RPMI7951 (cell line): ENCODE measurements around the gene POU2F1. TPM values are rescaled to one million over a fixed set of nuclear protein-coding genes. Genes with fewer than 3 reads are reported as not detected.
"Not testable (repeated sequence)": the region's sequence is repeated elsewhere in the genome, so short reads cannot be mapped to it uniquely, and the experiment has no call there.

Experiments used
- DNase-seq: peaks from one replicate; pipeline ENCODE4 v3.0.0-alpha.2; 2012; ENCODE audit warnings: low read depth
- total RNA-seq: library from RNA; depleted of rRNA; stranded (reverse); fragments of >200 nt; shearing (Covaris generic); gene quantifications from 2 replicates; pipeline ENCODE4 v1.2.3, GENCODE V29; 2014

POU2F1 gene
- total RNA-seq, 1 experiment from 2014 or later = 8.4 TPM

DNA sequence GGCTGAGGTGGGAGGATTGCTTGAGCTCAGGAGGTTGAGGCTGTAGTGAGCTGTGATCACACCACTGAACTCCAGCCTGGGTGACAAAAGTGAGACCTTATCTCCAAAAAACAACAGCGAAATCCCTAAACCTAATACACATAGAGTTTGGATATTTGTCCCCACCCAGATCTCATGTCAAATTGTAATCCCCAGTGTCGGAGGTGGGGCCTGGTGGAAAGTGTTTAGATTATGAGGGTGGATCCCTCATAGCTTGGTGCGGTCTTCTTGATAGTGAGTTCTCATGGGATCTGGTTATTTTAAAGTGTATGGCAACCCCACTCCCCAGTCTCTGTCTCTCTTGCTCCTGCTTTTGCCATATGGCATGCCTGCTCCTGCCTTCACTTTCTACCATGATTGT, 94.0 kb downstream of the POU2F1 start:
- DNase-seq = no peak

DNA sequence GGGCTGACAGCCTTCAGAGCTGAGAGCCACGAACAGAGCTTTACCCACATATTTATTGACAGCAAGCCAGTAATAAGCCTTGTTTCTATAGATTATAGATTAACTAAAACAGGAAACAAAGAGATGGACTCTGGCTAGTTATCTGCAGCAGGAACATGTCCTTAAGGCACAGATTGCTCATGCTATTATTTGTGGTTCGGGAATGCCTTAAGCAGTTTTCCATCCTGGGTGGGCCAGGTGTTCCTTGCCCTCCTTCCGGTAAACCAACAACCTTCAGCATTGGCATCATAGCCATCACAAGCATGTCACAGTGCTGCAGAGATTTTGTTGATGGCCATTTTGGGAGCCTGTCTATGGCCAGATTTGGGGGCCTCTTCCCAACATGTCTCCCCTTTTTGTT, 96.8 kb downstream of the POU2F1 start:
- DNase-seq = no peak

DNA sequence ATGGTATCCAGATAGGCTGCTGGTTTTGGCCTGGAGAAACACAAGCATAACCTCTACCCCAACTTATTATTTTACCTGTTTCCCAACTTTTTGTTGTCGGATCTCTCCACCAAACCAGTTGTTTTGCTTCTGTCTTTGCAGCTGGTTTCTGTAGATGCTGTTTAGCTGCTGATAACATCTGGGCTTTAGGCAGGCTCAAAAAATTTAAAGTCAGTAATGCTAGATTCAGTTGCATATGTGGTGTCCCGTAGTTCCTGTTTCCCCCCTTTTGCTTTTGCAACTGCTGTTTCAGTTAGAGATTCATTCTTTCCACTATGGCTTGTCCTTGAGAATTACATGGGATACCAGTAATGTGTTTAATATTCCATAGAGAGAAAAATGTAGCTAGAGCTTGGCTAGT, 98.5 kb downstream of the POU2F1 start:
- DNase-seq = not testable (repeated sequence)

DNA sequence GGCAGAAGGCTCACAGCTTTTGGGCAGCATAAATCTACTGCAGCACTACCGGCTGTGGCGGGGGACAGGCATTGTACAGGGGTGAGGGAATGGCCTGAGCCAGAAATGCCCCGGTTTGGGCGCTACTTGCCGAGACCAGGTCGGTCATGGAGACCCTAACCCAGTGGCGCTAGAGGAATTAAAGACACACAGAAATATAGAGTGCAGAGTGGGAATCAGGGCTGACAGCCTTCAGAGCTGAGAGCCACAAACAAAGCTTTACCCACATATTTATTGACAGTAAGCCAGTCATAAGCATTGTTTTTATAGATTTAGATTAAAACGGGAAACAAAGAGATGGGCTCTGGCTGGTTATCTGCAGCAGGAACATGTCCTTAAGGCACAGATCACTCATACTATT, 101.8 kb downstream of the POU2F1 start:
- no peak for DNase-seq

DNA sequence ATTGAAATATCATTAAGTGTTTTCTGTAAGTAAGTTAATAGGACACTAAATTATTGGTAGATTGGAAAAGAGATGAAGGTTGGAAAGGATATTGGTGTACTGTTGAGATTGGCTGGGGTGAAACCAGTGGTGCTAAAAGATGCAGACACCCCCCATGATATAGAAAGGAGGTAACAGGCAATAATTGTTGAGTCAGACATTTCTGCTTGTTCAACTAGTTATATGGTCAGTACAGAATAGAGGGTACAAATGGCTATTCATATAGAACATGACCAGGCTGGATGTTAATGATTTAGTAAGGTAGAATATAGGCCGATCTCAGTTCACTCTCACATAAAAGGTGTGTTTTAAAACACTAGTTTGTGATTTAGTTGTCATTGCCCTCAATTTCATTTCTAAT, 104.5 kb downstream of the POU2F1 start:
- no peak for DNase-seq

DNA sequence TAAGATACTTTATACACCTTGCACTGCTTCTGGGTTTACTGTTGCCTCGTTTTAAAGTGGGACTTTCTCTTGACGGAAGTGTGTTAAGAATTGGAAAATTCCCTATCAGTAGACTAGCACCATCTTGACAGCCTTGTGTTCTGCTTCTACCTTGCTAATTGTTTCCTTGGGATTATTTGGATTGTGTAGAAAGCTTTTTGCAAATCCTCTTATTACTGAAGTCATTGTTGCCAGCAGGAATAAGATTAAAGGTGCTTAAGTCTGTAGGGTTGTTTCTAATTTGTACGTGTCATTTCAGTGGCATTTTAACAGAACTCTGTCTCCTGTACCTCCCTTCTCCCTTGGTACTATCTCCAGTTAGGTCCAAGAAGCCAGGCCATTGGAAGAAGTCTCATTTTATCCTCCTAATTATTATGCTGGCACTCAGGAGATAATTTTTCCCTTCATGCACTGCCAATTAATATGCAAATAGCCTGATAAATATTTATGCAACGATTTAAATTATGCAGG, 107.7 kb downstream of the POU2F1 start:
- DNase-seq = no peak

DNA sequence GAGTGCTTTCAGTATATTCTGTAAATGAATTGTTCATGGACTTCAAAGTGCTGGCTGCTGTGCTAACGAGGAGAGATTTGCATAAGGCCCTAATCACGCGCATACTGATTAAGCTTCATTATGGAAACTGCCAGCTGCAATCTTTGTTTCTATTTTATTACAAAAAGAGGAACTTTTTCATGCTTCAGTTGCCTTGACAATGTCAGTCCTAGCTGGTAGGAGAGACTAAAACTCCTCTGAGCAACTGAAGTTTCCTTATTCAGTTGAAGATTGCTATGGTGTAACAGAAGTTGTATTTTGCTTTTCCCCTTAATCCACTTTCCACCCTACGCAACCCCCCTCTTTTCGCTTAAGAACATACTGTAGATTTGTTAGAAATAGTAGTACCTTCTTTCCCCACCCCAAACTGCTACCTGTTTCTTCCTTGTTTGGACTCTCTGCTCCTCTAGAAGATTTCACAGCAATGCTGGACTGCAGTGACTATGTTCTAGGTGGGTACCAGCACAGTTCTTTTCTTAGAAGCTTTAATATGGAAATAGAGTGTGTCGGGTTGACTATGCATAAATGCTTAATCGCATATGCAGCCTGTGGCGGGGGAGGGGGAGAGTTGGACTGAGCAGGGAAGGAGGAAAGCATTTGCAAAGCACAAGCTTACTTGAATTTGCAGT, 108.3 kb downstream of the POU2F1 start:
- no peak for DNase-seq

DNA sequence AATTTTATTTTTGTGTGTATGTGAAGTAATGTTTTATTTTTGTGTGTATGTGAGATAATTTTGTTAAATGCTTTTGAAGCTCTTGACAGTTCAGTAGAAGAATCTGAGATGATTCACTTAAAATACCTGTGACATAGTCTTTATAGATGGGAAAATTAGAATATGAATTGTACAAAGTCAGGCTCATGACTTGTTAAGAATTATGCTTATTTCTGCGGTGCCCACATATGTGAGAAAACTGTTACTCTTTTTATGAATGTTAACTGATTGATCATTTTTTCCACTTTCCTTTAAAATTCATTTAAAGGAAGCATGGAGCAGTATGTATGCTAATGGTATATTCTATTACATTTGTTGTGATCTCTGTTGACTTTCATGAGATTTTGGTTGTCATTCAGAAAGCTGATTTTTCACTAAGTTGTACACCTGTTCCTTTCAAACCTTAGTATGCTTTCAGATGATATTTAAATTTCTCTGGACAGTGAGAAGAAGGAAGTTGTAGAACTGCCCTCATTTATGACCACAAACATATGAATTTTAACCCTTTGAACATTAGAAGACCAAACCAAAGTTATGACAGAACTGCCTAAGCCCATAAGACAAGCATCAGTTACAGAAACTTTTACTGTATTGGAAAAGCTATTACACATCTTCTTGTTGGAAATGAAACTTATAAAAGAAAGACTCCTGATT, 110.1 kb downstream of the POU2F1 start:
- DNase-seq = no peak

DNA sequence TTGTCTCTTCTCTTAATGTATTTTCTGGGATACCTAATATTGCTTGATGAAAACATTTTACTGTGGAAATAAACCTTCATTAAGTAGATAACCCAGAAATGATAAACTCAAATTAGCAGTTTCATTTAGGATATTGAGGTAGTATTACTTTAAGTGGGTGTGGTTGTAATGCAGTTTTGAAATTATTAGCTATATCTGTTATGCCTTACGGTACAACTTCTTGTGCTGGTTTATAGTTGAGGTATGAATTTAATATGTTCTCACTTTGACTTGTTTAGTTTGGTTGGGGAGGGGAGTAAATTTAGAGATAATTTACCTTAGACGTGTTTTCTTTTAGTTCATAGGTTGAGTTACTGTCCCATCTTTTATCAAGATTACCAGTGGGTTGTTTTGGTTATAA, 111.0 kb downstream of the POU2F1 start:
- DNase-seq = no peak

DNA sequence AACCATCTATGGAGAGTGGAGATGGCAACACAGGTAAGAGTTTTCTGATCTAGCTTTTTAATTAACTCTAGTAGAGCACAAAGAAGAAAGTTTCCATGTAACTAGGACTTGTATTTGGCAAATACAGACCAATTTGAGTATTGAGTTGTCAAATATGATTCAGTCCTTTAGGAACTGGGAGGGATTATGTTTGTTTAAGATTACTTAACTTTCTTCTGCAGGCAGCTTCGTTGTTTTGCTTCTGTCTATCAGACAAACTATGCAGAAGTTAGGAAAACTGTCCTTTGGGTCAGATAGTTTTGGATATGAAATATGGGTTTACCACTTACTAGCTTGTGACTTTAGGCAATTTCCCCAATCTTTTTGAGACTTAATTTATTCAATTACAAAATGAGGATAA, 111.8 kb downstream of the POU2F1 start:
- DNase-seq = no peak

DNA sequence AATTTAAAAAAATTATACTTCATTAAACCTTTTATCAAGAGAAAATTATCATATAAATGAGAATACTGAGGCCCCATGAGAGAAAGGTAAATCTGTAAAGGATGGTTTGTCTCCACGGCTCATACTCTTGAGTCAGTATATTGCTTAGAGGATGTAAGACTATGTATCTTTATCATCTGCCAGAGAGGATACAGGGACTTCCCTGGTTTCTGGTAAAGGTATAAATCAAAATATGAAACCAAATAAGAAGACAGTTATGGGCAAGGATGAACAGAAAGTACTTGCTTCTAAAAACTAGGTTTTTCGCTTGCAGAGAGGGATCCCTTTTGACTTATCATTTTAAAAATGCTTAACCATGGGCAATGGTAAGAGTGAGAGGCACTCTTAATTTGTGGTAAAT, 112.4 kb downstream of the POU2F1 start:
- no peak for DNase-seq

DNA sequence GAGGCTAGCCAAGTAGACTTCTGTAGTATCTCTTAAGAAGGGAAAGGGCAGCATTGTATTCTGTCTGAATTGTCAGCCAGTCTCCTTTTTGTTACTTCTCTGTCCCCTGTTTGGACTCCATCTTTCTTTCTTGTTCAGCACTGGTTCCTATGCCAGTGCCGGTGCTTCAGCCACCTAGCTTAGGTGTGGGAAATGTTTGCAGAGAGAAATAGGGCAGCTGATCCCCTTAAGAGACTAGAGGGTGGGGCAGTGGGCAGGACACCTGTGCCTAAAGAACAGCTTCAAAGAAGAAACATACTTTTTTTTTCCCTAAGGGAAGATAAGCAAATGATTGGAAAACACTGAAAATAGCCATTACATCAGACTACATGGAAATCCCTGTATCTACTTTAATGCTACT, 113.0 kb downstream of the POU2F1 start:
- no peak for DNase-seq

DNA sequence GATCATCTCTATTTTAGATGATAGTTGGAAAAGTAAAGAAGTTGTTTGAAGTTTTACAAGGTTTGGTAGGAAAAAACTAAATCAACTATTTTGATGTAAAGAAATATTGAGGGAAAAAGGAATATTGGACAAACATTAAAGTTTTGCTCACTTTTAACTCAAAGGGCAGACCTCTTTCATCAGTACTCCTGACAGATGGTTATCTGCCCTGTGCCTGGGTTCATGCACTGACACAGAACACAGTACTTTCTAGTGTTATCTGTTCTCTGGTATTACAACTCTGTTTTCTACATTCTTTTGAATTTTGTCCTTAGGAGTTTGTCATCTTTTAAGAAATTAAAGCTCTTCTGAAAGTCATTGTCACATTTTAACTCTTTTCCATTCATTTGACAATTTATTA, 118.7 kb downstream of the POU2F1 start:
- no peak for DNase-seq

DNA sequence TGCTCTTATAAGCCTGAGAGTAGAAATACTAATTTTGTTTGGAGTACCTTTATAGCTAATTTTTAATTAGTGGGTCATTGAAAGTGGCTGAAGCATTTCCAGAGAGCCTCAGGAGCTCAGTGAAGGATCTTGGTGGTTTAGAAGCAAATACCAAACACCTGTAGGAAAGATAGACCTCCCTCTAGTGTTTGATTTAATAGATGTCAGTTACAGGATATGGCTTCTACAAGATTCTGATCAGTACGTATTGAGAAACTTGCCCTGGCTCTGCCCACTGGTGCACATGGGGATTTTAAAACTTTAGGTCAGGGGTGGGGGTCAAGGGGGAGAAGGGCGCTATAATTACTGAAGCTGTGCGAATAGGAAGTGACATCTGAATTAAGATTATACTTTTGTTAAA, 122.2 kb downstream of the POU2F1 start:
- no peak for DNase-seq

DNA sequence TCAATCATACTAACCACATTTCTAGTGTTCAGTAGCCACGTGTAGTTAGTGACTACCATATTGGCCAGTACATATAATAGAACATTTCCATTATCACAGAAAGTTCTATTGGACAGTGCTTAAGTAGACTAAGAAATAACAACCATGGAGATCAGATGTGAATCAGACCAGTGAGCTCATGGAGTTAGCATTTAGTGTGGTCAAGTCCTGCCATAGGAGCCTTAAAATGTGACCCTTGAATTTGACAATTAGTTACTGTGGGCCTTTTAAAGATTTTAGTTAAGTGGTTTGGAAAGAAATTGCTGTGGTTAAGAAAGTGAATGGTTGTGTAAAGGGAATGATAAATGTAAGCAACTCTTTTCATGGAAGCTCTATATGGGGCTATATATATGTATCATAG, 123.4 kb downstream of the POU2F1 start:
- peak; percentile 45 for DNase-seq

DNA sequence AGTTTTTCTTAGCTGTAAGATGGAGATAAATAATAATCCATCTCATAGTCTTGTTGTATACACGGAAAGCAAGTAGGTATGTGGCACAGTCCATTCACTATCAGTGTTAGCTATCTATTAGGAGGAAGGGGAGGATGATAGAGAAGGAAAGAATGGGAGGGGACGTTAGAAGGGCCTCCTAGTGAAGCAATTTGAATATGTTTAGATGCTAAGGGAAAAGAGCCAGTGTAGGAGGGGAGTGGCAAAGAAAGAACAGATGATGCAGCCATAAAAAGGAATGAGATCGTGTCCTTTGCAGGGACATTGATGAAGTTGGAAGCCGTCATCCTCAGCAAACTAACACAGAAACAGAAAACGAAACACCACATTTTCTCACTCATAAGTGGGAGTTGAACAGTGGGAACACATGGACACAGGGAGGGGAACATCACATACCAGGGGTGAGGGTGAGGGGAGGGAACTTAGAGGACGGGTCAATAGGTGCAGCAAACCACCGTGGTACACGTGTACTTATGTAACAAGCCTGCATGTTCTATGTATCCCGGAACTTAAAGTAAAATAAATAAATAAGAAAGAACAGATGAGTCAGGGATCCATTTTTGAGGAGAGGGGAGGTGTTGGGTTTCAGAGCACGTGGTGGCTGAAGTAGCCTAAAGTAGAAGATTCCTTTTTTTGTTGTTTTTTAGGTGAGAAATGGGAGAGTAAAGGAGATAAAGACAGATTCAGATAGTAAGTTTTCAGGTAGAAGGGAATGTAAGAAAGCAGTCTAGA, 124.1 kb downstream of the POU2F1 start:
- no peak for DNase-seq

DNA sequence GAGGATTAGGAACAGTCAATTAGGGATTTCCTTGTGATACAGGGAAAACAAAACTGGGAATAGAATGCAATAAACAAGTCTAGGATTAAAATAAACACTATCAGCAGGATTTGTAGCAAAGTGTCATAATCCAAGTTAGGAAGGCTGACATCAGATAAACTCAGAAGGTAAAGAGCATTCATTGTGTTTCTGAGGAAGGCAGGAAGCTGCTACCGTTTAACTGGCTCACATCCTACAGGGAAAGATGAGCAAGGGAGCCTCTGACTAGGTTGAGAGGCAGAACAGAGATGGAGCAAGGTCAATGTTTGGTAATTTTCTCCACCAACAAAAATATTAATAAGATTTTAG, 124.7 kb downstream of the POU2F1 start:
- no peak for DNase-seq

DNA sequence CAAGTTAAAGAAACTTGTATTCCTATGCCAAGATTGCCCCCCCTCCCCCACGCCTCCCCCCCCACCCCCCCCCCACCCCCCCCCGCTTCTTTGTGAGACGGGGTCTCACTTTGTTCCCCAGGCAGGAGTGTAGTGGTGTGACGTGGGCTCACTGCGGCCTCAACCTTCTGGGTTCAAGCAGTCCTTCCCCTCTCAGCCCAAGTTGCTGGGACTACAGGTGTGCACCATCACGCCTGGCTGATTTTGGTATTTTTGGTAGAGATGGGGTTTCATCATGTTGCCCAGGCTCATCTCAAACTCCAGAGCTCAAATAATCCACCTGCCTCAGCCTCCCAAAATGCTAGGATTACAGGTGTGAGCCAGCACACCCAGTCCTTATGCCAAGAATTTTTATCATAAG, 136.6 kb downstream of the POU2F1 start:
- no peak for DNase-seq

DNA sequence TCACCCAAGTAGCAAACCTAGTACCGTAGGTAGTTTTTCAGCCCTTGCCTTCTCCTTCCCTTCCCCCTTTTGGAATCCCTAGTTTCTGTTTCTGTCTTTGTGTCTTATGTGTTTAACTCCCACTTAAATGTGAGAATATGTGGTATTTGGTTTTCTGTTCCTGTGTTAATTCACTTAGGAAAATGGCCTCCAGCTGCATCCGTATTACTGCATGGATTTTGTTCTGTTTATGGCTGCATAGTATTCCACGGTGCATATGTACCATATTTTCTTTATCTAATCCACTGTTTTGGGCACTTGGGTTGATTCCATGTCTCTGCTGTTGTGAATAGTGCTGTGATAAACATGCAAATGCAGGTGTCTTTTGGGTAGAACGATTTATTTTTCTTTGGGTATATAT, 138.6 kb downstream of the POU2F1 start:
- DNase-seq = no peak

DNA sequence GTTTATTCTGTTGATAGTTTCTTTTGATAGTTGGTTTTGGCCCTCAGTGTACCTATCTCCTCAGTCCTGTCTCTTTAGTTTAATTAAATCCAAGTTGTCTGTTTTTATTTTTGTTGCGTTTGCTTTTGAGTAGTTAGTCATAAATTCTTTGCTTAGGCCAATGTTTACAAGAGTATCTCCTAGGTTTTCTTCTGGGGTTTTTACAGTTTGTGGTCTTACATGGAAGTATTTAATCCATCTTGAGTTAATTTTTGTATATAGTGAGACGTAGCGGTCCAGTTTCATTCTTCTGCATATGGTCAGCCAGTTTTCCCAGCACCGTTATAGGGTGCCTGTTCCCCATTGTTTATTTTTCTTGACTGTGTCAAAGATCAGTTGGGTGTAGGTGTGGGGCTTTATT, 139.4 kb downstream of the POU2F1 start:
- no peak for DNase-seq

DNA sequence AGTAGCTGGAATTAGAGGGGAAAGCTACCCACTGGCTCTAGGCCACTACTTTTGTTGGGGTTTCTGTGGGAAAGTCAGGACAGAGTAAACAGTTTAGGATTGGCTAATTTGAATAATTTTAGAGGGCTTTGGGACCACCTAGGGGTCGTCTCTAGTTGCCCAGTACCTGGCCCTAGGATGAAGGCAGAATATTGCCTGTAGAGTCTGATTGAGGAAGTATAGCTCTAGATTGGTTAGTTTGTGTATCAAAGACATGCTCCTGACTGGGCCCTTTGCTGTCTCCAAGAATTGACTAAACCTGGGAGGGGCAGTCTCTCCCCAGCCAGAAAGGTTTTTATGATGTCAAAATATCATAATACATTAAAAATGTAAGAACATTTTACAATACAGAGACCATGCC, 142.0 kb downstream of the POU2F1 start:
- DNase-seq = no peak

DNA sequence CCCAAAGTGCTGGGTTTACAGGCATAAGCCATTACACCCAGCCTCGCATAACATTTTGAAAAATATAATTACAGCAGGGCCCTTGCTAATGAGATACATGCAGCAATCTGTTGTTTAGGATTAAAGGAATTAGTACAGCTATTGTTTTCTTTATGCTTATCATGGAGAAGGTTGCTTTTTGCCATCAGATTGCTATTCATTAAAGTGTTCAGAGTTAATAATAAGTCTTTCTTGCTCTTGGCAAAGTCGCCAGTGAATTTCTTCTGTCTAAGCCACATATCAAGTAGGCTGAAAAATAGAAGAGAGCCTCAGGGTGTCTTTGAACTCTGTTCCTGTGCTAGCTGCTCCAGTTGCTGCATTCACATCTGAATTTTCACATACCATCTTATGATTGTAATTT, 144.1 kb downstream of the POU2F1 start:
- no peak for DNase-seq

DNA sequence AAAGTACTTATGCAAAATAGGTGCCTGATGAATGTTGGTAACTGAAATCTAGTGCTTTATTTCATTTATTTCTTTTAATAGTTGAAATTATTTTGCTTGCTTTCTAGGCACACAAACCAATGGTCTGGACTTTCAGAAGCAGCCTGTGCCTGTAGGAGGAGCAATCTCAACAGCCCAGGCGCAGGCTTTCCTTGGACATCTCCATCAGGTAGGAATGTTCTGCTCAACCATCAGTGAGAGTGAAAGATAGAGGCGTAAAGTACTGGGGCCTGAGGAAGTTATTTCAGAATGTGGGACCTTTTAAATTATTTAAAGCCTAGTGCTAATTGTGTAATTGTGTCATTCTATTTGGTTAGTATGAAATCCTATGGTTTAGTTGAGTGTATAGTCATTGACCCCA, 144.7 kb downstream of the POU2F1 start:
- DNase-seq = no peak
